IMR-90 (cell line): ENCODE measurements around the gene NUDT16. TPM values are rescaled to one million over a fixed set of nuclear protein-coding genes. Genes with fewer than 3 reads are reported as not detected.

Experiments used
- ATAC-seq: fragments of 200-7000 bp; cut with Tn5 transposase; 2 replicates; pipeline ENCODE4 v1.9.1; 2020; ENCODE audit warnings: low read depth, mild to moderate bottlenecking, moderate library complexity
- BruUV-seq: library from RNA; stranded (reverse); fragments of 400-500 nt; replicated peaks from 2 replicates; lab custom pipeline; 2021; lab: Mats Ljungman, UMichigan
- CTCF ChIA-PET: fragments of 300-600 bp; formaldehyde crosslinking; extraction: SDS; loops from one replicate; lab custom pipeline; 2021; ENCODE audit warnings: antibody characterized with exemption; lab: Yijun Ruan, JAX
- POLR2A ChIA-PET: fragments of 300-600 bp; sonication (Branson Sonifier 250); formaldehyde crosslinking; loops from one replicate; lab custom pipeline; 2022; ENCODE audit warnings: antibody characterized with exemption; ENCODE audit not compliant: unreplicated experiment; lab: Charles Lee
- DNase-seq: peaks from one replicate; pipeline ENCODE4 v3.0.0; 2013
- H2AFZ ChIP-seq: replicated peaks from 2 replicates; pipeline ENCODE3; 2013; ENCODE audit warnings: low read length, mild to moderate bottlenecking; ENCODE audit not compliant: poor library complexity
- H2AK5ac ChIP-seq: 2 replicates; pipeline ENCODE4 v1.6.1; 2013; ENCODE audit warnings: low read depth, low read length, inconsistent platforms
- H2AK9ac ChIP-seq: replicated peaks from 2 replicates; pipeline ENCODE3; 2013; ENCODE audit warnings: mild to moderate bottlenecking, low read depth, low read length, moderate library complexity; ENCODE audit not compliant: poor library complexity
- H2BK120ac ChIP-seq: 2 replicates; pipeline ENCODE4 v1.6.1; 2013; ENCODE audit warnings: low read depth, low read length, inconsistent platforms
- H2BK15ac ChIP-seq: 3 replicates; pipeline ENCODE4 v1.6.1; 2013; ENCODE audit warnings: low read depth, low read length, inconsistent platforms
- H2BK20ac ChIP-seq: 2 replicates; pipeline ENCODE4 v1.6.1; 2013; ENCODE audit warnings: low read depth, mild to moderate bottlenecking, inconsistent platforms, low read length, moderate library complexity
- H2BK5ac ChIP-seq: 2 replicates; pipeline ENCODE4 v1.6.1; 2013; ENCODE audit warnings: mild to moderate bottlenecking, low read depth, low read length, inconsistent platforms; ENCODE audit not compliant: poor library complexity, severe bottlenecking
- H3K14ac ChIP-seq: replicated peaks from 2 replicates; pipeline ENCODE4 v1.6.1; 2013; ENCODE audit warnings: low read depth, low read length, inconsistent platforms
- H3K18ac ChIP-seq: 2 replicates; pipeline ENCODE4 v1.6.1; 2013; ENCODE audit warnings: low read depth, low read length, control low read depth
- H3K23ac ChIP-seq: 2 replicates; pipeline ENCODE4 v1.6.1; 2013; ENCODE audit warnings: low read depth, low read length, inconsistent platforms
- H3K27ac ChIP-seq: 2 replicates; pipeline ENCODE4 v1.5.1; 2013; ENCODE audit warnings: mild to moderate bottlenecking, control low read depth, low read length; ENCODE audit not compliant: insufficient read depth
- H3K27me3 ChIP-seq: 2 replicates; pipeline ENCODE4 v1.6.1; 2013; ENCODE audit warnings: low read length; ENCODE audit not compliant: control insufficient read depth, insufficient read depth
- H3K36me3 ChIP-seq: 2 replicates; pipeline ENCODE4 v1.6.1; 2013; ENCODE audit warnings: low read length, mixed read lengths; ENCODE audit not compliant: control insufficient read depth, insufficient read depth
- H3K4ac ChIP-seq: 2 replicates; pipeline ENCODE4 v1.6.1; 2013; ENCODE audit warnings: low read depth, low read length, inconsistent platforms
- H3K4me1 ChIP-seq: 2 replicates; pipeline ENCODE4 v1.6.1; 2013; ENCODE audit warnings: low read length, mixed read lengths; ENCODE audit not compliant: control insufficient read depth, insufficient read depth
- H3K4me2 ChIP-seq: 2 replicates; pipeline ENCODE4 v1.6.1; 2013; ENCODE audit warnings: low read depth, mild to moderate bottlenecking, control low read depth, low read length, moderate library complexity
- H3K4me3 ChIP-seq: 2 replicates; pipeline ENCODE4 v1.5.1; 2013; ENCODE audit warnings: low read depth, mild to moderate bottlenecking, control low read depth, low read length, moderate library complexity; ENCODE audit not compliant: insufficient read depth
- H3K56ac ChIP-seq: 2 replicates; pipeline ENCODE4 v1.6.1; 2013; ENCODE audit warnings: low read length, inconsistent platforms; ENCODE audit not compliant: insufficient read depth; ENCODE audit errors: extremely low read depth
- H3K79me1 ChIP-seq, 2 experiments: 2 replicates each; pipeline ENCODE4 v1.6.1; 2013; ENCODE audit warnings: low read length in 2 of 2, inconsistent platforms in 1 of 2, low read depth in 1 of 2
- H3K9ac ChIP-seq: 2 replicates; pipeline ENCODE4 v1.6.1; 2013; ENCODE audit warnings: low read depth, low read length, control low read depth
- H3K9me1 ChIP-seq: 2 replicates; pipeline ENCODE4 v1.6.1; 2013; ENCODE audit warnings: low read length, inconsistent platforms; ENCODE audit not compliant: insufficient read depth
- H3K9me3 ChIP-seq: 2 replicates; pipeline ENCODE4 v1.6.1; 2013; ENCODE audit warnings: low read length; ENCODE audit not compliant: control insufficient read depth, insufficient read depth
- H4K20me1 ChIP-seq: 2 replicates; pipeline ENCODE4 v1.6.1; 2013; ENCODE audit warnings: low read length, inconsistent platforms; ENCODE audit not compliant: insufficient read depth
- H4K5ac ChIP-seq: 2 replicates; pipeline ENCODE4 v1.6.1; 2013; ENCODE audit warnings: mild to moderate bottlenecking, low read depth, low read length, control low read depth
- H4K8ac ChIP-seq, 2 experiments: 2 replicates each; pipeline ENCODE4 v1.6.1; 2013; ENCODE audit warnings: low read depth in 2 of 2, low read length in 2 of 2, control low read depth in 1 of 2, inconsistent platforms in 1 of 2
- H4K91ac ChIP-seq: 2 replicates; pipeline ENCODE4 v1.6.1; 2013; ENCODE audit warnings: low read depth, low read length, inconsistent platforms; ENCODE audit not compliant: insufficient read depth
- BHLHE40 ChIP-seq: fragments of 150-350 bp; IDR thresholded peaks from 2 replicates; pipeline ENCODE4 v1.6.1; 2016; ENCODE audit warnings: mild to moderate bottlenecking, low read depth, low read length
- CEBPB ChIP-seq: IDR thresholded peaks from 2 replicates; pipeline ENCODE4 v1.6.1; 2012; ENCODE audit warnings: low read depth, low read length, improper control_type of control experiment
- CHD1 ChIP-seq: IDR thresholded peaks from 2 replicates; pipeline ENCODE4 v1.6.1; 2012; ENCODE audit warnings: low read depth, low read length, improper control_type of control experiment
- CTCF ChIP-seq: conservative IDR thresholded peaks from 2 replicates; pipeline ENCODE4 v1.5.1; 2012; ENCODE audit warnings: mild to moderate bottlenecking, low read depth, low read length, improper control_type of control experiment
- ELK1 ChIP-seq: fragments of 150-350 bp; IDR thresholded peaks from 2 replicates; pipeline ENCODE4 v1.6.1; 2016; ENCODE audit warnings: low read depth, mild to moderate bottlenecking, low read length, moderate library complexity, borderline replicate concordance
- FOS ChIP-seq: fragments of 150-350 bp; IDR thresholded peaks from 2 replicates; pipeline ENCODE4 v1.6.1; 2016; ENCODE audit warnings: low read depth, low read length
- MAFK ChIP-seq: IDR thresholded peaks from 2 replicates; pipeline ENCODE4 v1.6.1; 2012; ENCODE audit warnings: low read depth, low read length, improper control_type of control experiment
- MAZ ChIP-seq: IDR thresholded peaks from 2 replicates; pipeline ENCODE4 v1.6.1; 2012; ENCODE audit warnings: low read depth, mild to moderate bottlenecking, low read length, improper control_type of control experiment, moderate library complexity, borderline replicate concordance
- MXI1 ChIP-seq: IDR thresholded peaks from 2 replicates; pipeline ENCODE4 v1.6.1; 2012; ENCODE audit warnings: low read depth, mild to moderate bottlenecking, low read length, moderate library complexity, borderline replicate concordance
- NFE2L2 ChIP-seq: fragments of 150-350 bp; IDR thresholded peaks from 2 replicates; pipeline ENCODE4 v1.6.1; 2016; ENCODE audit warnings: low read depth, mild to moderate bottlenecking, low read length
- POLR2A ChIP-seq: IDR thresholded peaks from 2 replicates; pipeline ENCODE4 v1.6.1; 2012; ENCODE audit warnings: mild to moderate bottlenecking, low read depth, low read length
- RAD21 ChIP-seq: IDR thresholded peaks from 2 replicates; pipeline ENCODE4 v1.6.1; 2012; ENCODE audit warnings: low read length, improper control_type of control experiment
- RCOR1 ChIP-seq: IDR thresholded peaks from 2 replicates; pipeline ENCODE4 v1.6.1; 2012; ENCODE audit warnings: mild to moderate bottlenecking, low read length, improper control_type of control experiment; ENCODE audit not compliant: insufficient replicate concordance
- RFX5 ChIP-seq: IDR thresholded peaks from 2 replicates; pipeline ENCODE4 v1.8.0; 2012; ENCODE audit warnings: low read depth, mild to moderate bottlenecking, low read length, moderate library complexity
- SMC3 ChIP-seq: fragments of 150-350 bp; IDR thresholded peaks from 2 replicates; pipeline ENCODE4 v1.6.1; 2016; ENCODE audit warnings: low read depth, mild to moderate bottlenecking, antibody characterized with exemption, low read length, moderate library complexity
- USF2 ChIP-seq: fragments of 150-350 bp; IDR thresholded peaks from 2 replicates; pipeline ENCODE4 v1.6.1; 2017; ENCODE audit warnings: mild to moderate bottlenecking, antibody characterized with exemption, low read length, low read depth
- WGBS, 2 experiments: methylation state at CpG; one replicate each; pipeline versions ENCODE4 v1.1.5 to v1.1.7; 2013; ENCODE audit warnings: missing lambda C conversion rate in 2 of 2; ENCODE audit not compliant: insufficient read length in 1 of 2; ENCODE audit errors: extremely low coverage in 2 of 2; 5-methylcytosine and 5-hydroxymethylcytosine counted together
- dilution Hi-C: fragments of 300-500 bp; cut with HindIII; formaldehyde crosslinking; loops from one replicate; pipeline ENCODE4 v1.14.3; 2018; ENCODE audit warnings: low sequenced_read_pairs; ENCODE audit not compliant: unreplicated experiment
- in situ Hi-C: fragments of 300-500 bp; cut with MboI; formaldehyde crosslinking; loops from 3 replicates; pipeline ENCODE4 v1.14.3; 2019; ENCODE audit warnings: low sequenced_read_pairs, inconsistent platforms, mixed read lengths
- intact Hi-C: fragments of 100-400 bp; cut with micrococcal nuclease; formaldehyde crosslinking; loops from 2 replicates; pipeline ENCODE4 v1.10.0; 2022
- polyA plus RNA-seq, 3 experiments: library from polyadenylated mRNA; depleted of rRNA; stranded (reverse); fragments of >200 nt; gene quantifications; 2 replicates each; pipeline ENCODE4 v1.2.3, GENCODE V29; 2012; ENCODE audit warnings: low replicate concordance in 1 of 3
- total RNA-seq: library from RNA; depleted of rRNA; stranded (reverse); fragments of >200 nt; gene quantifications from 2 replicates; pipeline ENCODE4 v1.2.3, GENCODE V29; 2012

Gene NUDT16
- total and polyA plus RNA-seq, 2 of the 4 experiments (the other 2 are of a cell fraction): 8.9 to 10.4 TPM

GRCh38 chr3:131341761-131342160, 39.8 kb upstream of the NUDT16 start:
- H4K8ac ChIP-seq: no peak overlapping the region
- H3K4me2 ChIP-seq: no peak overlapping the region
- H2BK120ac ChIP-seq: no peak overlapping the region
- H3K79me1 ChIP-seq: no peaks in the 10 kb centered on the region
- H3K27me3 ChIP-seq: no peaks in the 10 kb centered on the region
- no peak overlapping the region for H3K9ac ChIP-seq
- H4K20me1 ChIP-seq: no peaks in the 10 kb centered on the region
- no peak overlapping the region for H4K5ac ChIP-seq
- no CpG with 5 or more reads among the region's 2 CpGs for WGBS, 2 experiments
- no peak for ATAC-seq
- no peaks in the 10 kb centered on the region for H3K36me3 ChIP-seq
- H2AK9ac ChIP-seq: no peak overlapping the region
- no peak overlapping the region for H2BK20ac ChIP-seq
- H3K18ac ChIP-seq: no peak overlapping the region
- no peaks in the 10 kb centered on the region for H3K4me1 ChIP-seq
- no peak overlapping the region for H3K23ac ChIP-seq
- in situ Hi-C loops: no loop called here
- dilution Hi-C loops: no loop called here
- H3K9me3 ChIP-seq: no peaks in the 10 kb centered on the region
- H2AK5ac ChIP-seq: no peak overlapping the region
- no peak overlapping the region for H2BK5ac ChIP-seq
- no TSS peak for BruUV-seq
- TF ChIP-seq BHLHE40 (no peak), SMC3 (no peak), MAFK (no peak), CHD1 (no peak), FOS (no peak), MAZ (no peak), NFE2L2 (no peak), RCOR1 (no peak), RFX5 (no peak), CEBPB (no peak), MXI1 (no peak), CTCF (no peak), RAD21 (no peak), USF2 (no peak), ELK1 (no peak), POLR2A (no peak)
- ChIA-PET POLR2A (no interaction called here), CTCF (interaction anchor here (0.5 kb wide), 1 partner anchor 254 kb away, joined by 3 read pairs; no protein-coding TSS in a partner anchor)
- no peak overlapping the region for H3K4me3 ChIP-seq
- H4K91ac ChIP-seq: no peak overlapping the region
- no peak overlapping the region for H3K4ac ChIP-seq
- no peak overlapping the region for H3K56ac ChIP-seq
- no peak overlapping the region for H2AFZ ChIP-seq
- no peak overlapping the region for H3K14ac ChIP-seq
- intact Hi-C loops: no loop called here
- no peak overlapping the region for H3K27ac ChIP-seq
- no peak overlapping the region for H2BK15ac ChIP-seq
- DNase-seq: no peak
- H3K9me1 ChIP-seq: no peaks in the 10 kb centered on the region
